Stimulated activated CD4-positive, alpha-beta T cell treated with anti-CD3 and anti-CD28 coated beads, Interleukin-1b, Interleukin-23, amount 100 ng/mL, for 24 hours (primary cell): ENCODE data around the gene OR51V1.
"Not testable (repeated sequence)": the region's sequence is repeated elsewhere in the genome, so short reads cannot be mapped to it uniquely, and the experiment has no call there.

Experiments
- DNase-seq, 4 experiments: peaks; one replicate each; pipeline ENCODE4 v3.0.0-alpha.2; 2020; ENCODE audit warnings: low read depth in 4 of 4, low spot score in 1 of 4

OR51V1 gene, protein sequence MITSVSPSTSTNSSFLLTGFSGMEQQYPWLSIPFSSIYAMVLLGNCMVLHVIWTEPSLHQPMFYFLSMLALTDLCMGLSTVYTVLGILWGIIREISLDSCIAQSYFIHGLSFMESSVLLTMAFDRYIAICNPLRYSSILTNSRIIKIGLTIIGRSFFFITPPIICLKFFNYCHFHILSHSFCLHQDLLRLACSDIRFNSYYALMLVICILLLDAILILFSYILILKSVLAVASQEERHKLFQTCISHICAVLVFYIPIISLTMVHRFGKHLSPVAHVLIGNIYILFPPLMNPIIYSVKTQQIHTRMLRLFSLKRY

GRCh38 chr11:5200582-5200981 lies at the start of gene OR51V1:
Gene OR51V1, minus strand, starts transcription at chr11:5200682. Its CDS starts 0 bp downstream, at chr11:5200682.
- no peak for DNase-seq

GRCh38 chr11:5249807-5250396 lies 49.4 kb upstream of the OR51V1 start, which contains the start of gene HBG1:
Gene HBG1, minus strand, starts transcription at chr11:5249857. Its CDS starts 53 bp downstream, at chr11:5249804.
- not testable (repeated sequence) for DNase-seq

- DNase-seq, result not testable (repeated sequence)
Observed at GRCh38 chr11:5248498-5248897, 48.0 kb upstream of the OR51V1 start.

DNA sequence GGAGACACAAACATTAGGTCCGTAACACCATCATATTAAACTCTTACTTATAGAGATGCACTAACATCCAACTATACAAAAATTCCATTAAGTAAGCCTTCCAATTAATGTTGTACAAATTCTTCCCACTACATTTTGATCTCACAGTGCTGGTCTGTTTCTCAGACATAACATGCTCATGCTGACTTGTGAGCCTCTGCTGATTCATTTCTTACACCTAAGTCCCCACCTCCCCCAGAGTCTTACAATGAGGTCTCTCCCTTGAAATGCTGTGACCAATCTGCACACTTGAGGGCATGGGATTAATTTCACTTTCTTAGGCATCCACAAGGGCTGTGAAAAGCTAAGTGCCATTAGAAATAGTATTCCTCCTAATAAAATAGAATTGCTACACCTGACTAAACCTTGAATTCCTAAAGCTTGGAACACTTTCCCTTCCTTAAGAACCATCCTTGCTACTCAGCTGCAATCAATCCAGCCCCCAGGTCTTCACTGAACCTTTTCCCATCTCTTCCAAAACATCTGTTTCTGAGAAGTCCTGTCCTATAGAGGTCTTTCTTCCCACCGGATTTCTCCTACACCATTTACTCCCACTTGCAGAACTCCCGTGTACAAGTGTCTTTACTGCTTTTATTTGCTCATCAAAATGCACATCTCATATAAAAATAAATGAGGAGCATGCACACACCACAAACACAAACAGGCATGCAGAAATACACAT lies 47.1 kb upstream of the OR51V1 start:
- DNase-seq, result no peak

- DNase-seq, result no peak
Observed at GRCh38 chr11:5246772-5247471, 46.4 kb upstream of the OR51V1 start.

DNA sequence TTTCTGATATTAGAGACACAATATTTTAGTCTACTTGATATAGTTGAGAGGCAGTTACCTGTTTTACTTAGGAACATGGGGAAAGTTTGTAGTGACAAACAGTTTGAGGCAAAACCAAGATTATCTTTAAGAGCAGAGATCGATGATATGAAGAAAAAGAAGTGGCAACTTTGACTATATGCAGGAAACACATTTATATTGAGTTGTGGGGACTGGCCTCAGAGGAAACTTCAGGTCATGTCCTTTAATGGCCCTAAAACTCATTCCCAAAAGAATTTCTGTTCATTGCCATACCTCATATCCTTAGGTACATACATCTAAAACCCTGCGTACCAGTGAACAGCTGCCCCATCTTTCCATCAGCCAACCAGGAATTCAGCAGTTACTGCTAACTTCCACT lies 44.7 kb upstream of the OR51V1 start:
- no peak for DNase-seq

- no peak for DNase-seq
Observed at GRCh38 chr11:5243816-5244180, 43.3 kb upstream of the OR51V1 start.

DNA sequence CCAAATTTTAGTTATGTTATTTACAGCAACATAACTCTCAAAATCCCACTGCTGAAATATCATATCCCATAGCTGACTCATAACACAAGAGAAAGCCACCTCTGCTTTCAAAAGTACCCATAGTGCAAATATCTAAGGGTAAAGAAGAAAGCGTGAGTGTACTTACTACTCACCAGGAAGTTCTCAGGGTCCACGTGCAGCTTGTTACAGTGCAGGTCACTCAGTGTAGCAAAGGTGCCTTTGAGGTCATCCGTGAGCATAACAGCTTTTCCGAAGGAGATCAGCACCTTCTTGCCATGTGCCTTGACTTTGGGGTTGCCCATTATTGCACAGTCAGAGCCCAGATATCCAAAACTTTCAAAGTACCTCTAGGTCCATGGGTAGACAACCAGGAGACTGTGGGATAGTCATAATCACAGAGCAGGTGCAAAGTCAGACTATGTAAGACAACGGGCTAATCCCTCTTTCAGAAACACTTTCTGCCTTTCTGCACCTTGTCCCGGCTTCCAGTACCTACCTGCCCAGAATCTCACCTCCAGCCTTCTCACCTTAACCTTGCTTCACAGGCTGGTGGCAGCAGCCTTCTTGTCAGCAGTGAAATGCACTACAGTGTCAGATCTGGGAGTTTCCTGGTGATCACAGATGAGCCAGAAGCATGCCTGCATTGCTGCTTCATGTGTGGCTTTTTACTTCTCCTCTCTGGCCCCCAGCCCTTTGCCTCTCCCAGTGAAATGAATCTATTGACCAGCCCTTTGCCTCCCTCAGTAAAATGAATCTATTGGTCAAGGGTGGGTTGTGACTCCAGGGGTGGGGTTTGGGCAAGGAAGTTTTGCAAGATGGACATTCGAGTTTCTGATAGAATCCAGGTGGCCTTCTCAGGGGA lies 42.7 kb upstream of the OR51V1 start:
- no peak for DNase-seq

DNA sequence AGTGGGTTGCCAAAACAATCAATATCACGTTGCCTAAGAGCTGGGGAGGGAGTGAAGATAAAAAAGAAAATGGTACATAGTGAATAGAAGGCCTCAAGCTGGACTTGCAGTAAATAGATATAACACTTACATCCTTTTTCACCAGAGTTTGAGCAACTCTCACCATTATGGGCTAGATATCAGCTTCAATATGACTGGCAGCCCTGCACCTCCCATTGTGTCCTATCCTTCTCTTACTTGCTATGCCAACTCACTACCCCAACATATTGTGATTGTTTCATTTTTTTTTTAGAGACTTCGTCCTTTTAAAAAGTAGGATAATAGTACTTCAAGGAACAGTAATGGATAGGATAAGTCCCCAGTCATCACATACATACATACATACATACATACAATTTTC lies 41.7 kb upstream of the OR51V1 start:
- no peak for DNase-seq

DNA sequence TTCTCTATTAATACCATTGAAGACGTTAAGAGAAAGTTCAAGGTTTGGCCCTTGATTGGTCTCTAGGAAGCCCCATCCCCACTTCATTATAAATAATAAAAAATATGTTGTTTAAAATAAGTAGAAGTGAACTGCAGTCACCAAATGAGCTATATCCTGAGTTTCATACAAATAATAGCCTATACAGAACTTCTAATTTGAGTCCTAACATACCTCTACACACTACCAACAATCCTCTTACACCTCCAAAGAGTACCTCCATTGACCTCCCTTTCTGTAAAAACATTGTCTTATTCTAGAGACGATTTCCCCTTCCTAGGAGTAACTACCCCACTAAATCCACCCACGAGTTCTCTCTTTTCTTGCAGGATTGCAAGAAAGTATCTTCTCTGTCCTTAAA lies 41.0 kb upstream of the OR51V1 start:
- DNase-seq, result no peak

DNA sequence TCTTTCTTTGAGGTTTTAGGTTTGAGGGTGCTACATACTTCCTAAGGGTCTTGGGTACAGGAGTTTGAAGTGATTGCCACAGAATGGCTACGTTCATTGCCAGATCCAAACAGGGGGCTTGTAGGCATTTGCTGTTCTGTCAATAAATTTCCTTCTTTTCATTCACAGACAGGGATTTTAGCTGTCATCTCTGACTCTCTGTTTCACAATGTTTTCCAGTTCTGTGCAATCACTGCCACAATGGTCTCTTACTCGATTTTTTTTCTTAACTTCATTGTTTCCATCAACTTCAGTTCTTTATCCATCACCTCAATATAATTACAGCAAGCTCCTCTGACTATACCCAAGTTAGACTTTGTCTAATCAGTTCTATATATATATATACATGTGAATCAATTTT lies 40.0 kb upstream of the OR51V1 start:
- no peak for DNase-seq

- no peak for DNase-seq
Observed at GRCh38 chr11:5240056-5240455, 39.6 kb upstream of the OR51V1 start.

DNA sequence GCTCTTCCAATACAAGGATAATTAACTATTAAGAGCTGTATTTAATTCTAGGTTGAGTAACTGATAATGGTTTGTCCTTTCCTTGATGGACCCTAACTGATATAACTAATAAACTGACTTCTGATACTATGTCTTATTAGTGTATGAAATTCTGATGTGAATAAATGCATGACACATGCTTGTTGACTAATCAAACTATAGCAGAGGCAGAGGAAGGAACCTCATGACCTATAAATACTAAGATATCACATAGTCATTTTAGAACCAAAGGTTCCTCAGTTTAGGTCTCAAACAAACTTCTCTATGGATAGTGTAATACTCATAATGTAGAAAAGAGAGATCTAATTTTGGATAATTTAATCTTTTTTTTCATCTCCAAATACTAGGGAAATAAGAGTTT lies 38.6 kb upstream of the OR51V1 start:
- no peak for DNase-seq

- no peak for DNase-seq
Observed at GRCh38 chr11:5238486-5238885, 38.0 kb upstream of the OR51V1 start.

- DNase-seq, result no peak
Observed at GRCh38 chr11:5237420-5237819, 36.9 kb upstream of the OR51V1 start.

DNA sequence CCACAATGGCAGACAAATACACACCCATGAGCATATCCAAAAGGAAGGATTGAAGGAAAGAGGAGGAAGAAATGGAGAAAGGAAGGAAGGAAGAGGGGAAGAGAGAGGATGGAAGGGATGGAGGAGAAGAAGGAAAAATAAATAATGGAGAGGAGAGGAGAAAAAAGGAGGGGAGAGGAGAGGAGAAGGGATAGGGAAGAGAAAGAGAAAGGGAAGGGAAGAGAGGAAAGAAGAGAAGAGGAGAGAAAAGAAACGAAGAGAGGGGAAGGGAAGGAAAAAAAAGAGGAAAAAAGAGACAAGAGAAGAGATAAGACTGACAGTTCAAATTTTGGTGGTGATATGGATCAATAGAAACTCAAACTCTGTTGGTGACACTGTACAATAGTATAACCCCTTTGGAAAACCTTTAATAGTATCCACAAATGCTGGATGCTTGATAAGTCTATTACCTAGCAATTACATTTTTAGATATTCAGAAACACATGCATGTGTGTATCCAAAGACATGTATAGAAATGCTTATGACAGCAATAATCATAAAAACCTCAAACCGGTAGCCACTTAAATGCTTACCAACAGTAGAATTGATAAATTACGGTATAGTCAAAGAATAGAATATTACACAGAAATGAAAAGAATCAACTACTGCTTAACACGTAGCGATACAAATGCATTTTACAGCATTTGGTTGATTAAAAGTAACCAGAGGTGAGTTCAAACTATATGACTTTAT lies 35.0 kb upstream of the OR51V1 start:
- DNase-seq, result no peak

DNA sequence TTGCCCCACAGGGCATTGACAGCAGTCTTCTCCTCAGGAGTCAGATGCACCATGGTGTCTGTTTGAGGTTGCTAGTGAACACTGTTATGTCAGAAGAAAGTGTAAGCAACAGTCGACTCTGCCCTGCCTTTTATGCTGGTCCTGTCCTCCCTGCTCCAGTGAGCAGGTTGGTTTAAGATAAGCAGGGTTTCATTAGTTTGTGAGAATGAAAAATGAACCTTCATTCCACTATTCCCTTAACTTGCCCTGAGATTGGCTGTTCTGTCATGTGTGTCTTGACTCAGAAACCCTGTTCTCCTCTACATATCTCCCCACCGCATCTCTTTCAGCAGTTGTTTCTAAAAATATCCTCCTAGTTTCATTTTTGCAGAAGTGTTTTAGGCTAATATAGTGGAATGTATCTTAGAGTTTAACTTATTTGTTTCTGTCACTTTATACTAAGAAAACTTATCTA lies 33.9 kb upstream of the OR51V1 start, which contains the start of gene HBD:
TSS of gene HBD (minus strand) at position 103 of the 454 bp plus-strand sequence. CDS start at position 53, 50 bp downstream.
- no peak for DNase-seq

GRCh38 chr11:5233307-5233706 lies 32.8 kb upstream of the OR51V1 start:
- no peak for DNase-seq

- DNase-seq, result no peak
Observed at GRCh38 chr11:5232821-5233220, 32.3 kb upstream of the OR51V1 start.

DNA sequence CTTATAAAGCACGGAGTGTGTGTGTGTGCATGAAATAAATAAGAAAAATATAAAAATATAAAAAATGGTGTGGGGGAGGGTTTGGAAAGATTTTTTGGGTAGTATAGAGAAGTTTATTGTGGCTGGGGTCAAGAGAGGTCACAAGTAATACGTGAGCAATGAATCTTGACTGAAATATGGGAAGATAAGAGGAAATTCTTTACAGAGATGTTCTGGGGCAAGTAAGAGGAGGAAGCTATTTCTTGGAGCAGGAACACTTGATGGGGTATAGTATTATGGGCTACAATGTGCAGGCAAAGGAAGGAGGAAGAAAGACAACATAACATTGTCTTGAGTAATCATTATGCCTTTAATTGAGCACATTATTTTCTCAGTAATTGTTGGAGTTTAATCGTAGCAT lies 31.7 kb upstream of the OR51V1 start:
- DNase-seq, result no peak
